GM12891 (cell line): ENCODE results near the gene PTPRD.
"Not testable (repeated sequence)": the region's sequence is repeated elsewhere in the genome, so short reads cannot be mapped to it uniquely, and the experiment has no call there.

Source experiments
- DNase-seq: peaks from one replicate; pipeline ENCODE4 v3.0.0; 2011; ENCODE audit warnings: low spot score; ENCODE audit not compliant: insufficient read length
- FAIRE-seq: peaks from 2 replicates; lab custom pipeline; 2011; peaks lifted over from hg19 to GRCh38; lab: Jason Lieb, UNC
- PAX5 ChIP-seq: IDR thresholded peaks from 2 replicates; pipeline ENCODE4 v1.6.1; 2011; ENCODE audit warnings: low read length, moderate library complexity, mild to moderate bottlenecking; ENCODE audit not compliant: insufficient read depth, severe bottlenecking
- POLR2A ChIP-seq: IDR thresholded peaks from 2 replicates; pipeline ENCODE4 v1.6.1; 2011; ENCODE audit warnings: low read depth, low read length, control low read depth
- POLR2AphosphoS5 ChIP-seq: IDR thresholded peaks from 2 replicates; pipeline ENCODE4 v1.6.1; 2011; ENCODE audit warnings: low read depth, low read length, control low read depth
- POU2F2 ChIP-seq: IDR thresholded peaks from 2 replicates; pipeline ENCODE4 v1.6.1; 2011; ENCODE audit warnings: low read depth, mild to moderate bottlenecking, control low read depth, low read length, moderate library complexity
- SPI1 ChIP-seq: IDR thresholded peaks from 2 replicates; pipeline ENCODE4 v1.6.1; 2011; ENCODE audit warnings: low read depth, low read length, control low read depth
- TAF1 ChIP-seq: IDR thresholded peaks from 2 replicates; pipeline ENCODE4 v1.6.1; 2011; ENCODE audit warnings: low read depth, low read length, control low read depth

The PTPRD gene

DNA sequence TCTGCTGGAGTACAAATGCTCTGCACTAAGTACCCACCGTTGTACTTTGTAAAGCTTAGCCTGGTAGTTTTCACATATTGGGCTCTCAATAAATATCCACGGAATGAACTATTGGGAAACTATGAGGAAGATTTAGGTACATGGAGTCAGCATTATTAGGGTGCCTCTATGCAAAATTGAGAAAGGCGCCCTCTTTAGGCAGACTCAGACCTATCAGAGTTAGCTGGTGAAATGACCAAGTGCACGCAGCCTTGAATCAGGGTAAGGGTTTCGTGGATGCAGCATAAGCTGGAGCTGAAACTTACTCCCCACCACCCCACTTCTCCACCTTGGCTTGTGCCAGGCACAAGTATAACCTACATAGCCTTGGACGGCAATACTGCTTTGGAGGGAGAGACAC is 1634.5 kb downstream of the PTPRD start:
- FAIRE-seq (no peak), DNase-seq (no peak)
- no peak for TF ChIP-seq POU2F2
- TF ChIP-seq POLR2A = no peak
- no peak for TF ChIP-seq POLR2AphosphoS5

DNA sequence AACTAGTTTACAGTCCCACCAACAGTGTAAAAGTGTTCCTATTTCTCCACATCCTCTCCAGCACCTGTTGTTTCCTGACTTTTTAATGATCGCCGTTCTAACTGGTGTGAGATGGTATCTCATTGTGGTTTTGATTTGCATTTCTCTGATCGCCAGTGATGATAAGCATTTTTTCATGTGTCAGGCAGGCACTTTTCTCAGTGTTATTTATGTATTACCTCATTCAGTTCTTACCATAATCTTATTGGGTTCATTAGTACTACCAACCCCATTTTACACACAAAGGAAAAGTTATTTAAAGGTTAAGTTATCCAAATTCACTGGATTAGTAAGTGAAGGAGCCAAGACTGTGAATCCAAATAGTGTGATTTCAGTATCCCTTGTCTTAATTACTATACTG is 1644.5 kb downstream of the PTPRD start:
- not testable (repeated sequence) for FAIRE-seq, DNase-seq

DNA sequence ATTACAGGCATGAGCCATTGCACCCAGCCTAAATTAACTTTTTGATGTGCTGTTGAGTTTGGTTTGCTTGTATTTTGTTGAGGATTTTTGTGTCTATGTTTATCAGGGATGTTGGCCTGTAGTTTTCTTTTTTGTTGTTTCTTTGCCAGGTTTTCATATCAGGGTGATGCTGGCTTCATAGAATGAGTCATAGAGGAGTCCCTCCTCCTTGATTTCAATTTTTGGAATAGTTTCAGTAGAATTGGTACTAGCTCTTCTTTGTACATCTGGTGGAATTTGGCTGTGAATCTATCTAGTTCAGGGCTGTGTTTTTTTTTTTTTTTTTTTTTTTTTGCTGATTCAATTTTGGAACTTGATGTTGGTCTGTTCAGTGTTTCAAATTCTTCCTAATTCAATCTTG is 1648.9 kb downstream of the PTPRD start:
- DNase-seq (no peak), FAIRE-seq (no peak)
- no peak for TF ChIP-seq PAX5
- TF ChIP-seq POLR2A = no peak
- TF ChIP-seq SPI1 = no peak
- TF ChIP-seq TAF1 = no peak
- no peak for TF ChIP-seq POU2F2
- TF ChIP-seq POLR2AphosphoS5 = no peak

DNA sequence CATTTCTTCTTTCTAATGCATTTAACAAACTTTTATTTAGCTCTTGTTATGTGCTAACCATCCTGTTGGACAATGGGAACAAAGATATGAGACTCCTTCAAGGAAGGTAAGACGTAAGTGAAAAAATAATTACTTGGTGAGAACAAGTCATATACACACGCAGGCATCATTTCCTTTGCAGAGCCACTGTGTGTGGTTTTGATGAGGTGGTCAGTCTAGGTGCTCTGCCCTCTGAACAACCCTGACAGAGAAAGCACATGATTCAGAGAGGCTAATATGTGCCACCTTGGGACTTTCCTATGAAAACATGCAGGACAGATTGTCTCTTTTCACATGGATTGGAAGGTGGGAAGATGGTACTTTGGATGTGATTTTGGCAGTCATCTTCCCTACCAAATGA is 1650.7 kb downstream of the PTPRD start:
- FAIRE-seq = no peak
- DNase-seq = no peak
- TF ChIP-seq POLR2A (no peak), POLR2AphosphoS5 (no peak), SPI1 (no peak), PAX5 (no peak), TAF1 (no peak), POU2F2 (no peak)

DNA sequence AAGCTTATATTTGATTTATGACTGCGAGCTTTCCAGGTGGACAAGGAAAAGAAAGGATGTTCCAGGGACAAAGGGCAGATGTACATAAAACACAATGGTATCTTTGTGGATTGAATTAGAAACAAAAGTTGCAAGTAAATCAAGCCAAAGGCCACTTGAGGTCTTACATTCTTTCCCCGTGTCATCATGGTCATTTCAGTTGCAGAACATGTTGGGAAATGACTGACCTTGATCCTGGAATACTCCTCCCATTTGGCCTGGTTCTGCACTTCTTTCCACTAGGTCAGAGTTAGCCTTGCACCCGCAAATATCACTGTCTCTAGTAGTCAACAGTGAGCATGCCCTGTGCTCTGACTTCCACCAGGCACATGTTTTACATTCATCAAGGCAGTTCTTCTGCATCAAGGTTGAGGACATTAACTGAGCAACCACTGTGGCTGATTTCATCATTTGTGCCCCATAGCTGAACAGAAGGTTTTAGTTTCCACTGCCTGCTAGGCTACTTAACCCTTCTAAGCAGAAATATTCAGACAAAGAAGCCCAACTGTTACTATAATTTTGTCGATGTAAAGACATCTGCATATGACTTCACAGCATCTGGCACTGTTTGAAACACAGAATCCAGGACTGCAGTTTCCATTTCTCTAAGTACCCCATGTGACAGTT is 1651.5 kb downstream of the PTPRD start:
- no peak for FAIRE-seq
- no peak for TF ChIP-seq POLR2AphosphoS5
- no peak for TF ChIP-seq POLR2A
- TF ChIP-seq POU2F2 = no peak
- no peak for TF ChIP-seq TAF1
- TF ChIP-seq PAX5 = no peak
- TF ChIP-seq SPI1 = no peak
- DNase-seq = no peak

DNA sequence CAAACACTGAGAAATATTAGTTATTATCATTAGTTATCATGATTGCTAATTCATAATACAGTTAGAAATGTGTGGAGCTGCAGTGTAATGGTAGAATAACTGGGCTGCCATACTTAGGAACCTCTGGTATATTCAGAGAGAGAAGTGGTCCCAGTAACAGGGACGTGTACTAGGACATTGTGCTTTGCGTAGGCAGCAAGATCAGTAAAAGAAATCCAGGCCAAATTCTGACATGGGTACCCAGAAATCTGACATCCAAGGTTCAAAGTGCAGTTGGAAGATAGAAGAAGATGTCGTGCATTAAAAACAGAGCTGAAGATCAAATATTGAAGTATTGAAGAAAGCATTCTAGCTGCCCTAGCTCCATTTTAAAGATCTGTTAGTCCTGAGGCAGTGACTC is 1652.5 kb downstream of the PTPRD start:
- FAIRE-seq (no peak), DNase-seq (no peak)
- TF ChIP-seq SPI1 (no peak), PAX5 (no peak), POLR2A (no peak), TAF1 (no peak), POLR2AphosphoS5 (no peak), POU2F2 (no peak)

DNA sequence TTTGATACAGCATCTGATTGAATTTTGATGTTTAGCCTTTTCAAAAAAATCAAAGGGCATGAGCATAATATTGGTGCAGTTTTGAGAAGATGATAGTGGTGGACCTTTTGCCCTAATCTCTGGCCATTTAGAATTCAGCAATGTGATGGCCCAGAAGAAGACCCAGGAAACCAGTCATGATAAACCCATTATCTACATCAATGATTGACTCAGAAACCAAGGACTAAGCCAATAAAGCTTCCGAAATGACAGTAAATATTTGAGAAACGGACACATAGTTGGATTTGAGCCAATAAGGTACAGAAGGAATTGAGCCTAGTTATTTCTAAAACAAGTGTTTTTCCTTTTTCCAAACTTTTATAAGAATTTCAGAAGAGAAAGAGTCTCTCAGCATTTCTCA is 1654.4 kb downstream of the PTPRD start:
- TF ChIP-seq POLR2A (no peak), PAX5 (no peak), SPI1 (no peak), TAF1 (no peak), POU2F2 (no peak), POLR2AphosphoS5 (no peak)
- FAIRE-seq (no peak), DNase-seq (no peak)

DNA sequence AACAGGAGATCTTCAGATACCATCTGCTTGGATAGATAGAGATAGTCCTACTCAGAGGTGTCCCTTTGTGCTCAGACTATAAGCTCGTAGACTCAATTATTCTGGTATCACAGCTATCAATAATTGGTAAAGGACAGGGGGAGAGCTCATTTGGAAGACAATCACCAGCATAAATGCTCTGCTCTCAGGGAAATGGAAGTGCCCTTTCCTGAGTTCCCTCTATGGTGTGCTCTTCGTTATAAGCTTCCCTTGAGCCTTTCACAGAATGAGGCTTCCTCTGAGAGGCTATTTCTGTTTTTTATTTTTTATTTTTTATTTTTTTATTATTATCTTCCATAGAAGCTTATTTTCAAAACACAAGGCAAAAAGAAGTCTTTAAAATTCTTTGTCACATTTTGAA is 1657.5 kb downstream of the PTPRD start:
- FAIRE-seq (no peak), DNase-seq (no peak)

DNA sequence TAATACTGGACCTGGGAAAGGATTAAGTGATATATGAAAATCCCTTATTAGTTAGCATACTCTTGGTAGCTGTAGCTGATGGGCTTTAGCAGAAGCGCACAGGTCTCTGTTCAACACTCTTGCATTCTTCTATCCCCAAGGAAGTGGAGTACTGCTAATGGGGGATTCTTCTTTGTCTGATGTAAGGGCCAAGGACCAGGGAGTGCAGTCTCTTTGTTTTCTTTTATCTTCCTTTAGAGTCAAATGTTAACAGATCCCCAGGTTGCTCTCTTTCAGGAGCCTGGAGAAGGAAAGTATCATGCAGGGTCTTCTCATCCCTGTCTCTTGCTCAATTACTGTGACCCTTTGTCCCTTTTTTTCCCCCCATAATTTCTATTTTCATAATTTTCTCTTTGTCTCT is 1666.3 kb downstream of the PTPRD start:
- DNase-seq (no peak), FAIRE-seq (no peak)
- TF ChIP-seq POU2F2 (no peak), POLR2AphosphoS5 (no peak), SPI1 (no peak), PAX5 (no peak), TAF1 (no peak), POLR2A (no peak)

More for the DNA sequence above, 1657.5 kb downstream of the PTPRD start:
- TF ChIP-seq POLR2AphosphoS5 = no peak
- no peak for TF ChIP-seq PAX5
- TF ChIP-seq POU2F2 = no peak
- no peak for TF ChIP-seq TAF1
- no peak for TF ChIP-seq POLR2A
- TF ChIP-seq SPI1 = no peak

DNA sequence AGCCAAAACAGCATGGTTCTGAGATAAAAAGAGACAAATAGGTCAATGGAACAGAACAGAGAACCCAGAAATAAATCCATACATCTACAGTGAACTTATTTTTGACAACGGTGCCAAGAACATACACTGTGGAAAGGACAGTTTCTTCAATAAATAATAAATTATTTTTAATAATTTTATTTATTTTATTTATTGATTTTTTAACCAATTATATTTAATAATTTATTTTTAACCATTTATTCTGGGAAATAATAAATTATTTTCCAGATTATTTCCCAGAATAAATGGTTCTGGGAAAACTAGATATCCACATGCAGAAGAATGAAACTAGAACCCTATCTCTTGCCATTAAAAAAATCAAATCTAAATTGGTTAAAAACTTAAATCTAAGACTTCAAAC is 1669.4 kb downstream of the PTPRD start:
- DNase-seq (no peak), FAIRE-seq (no peak)
- TF ChIP-seq POU2F2 = no peak
- no peak for TF ChIP-seq POLR2A
- TF ChIP-seq POLR2AphosphoS5 = no peak
- TF ChIP-seq TAF1 = no peak
- TF ChIP-seq PAX5 = no peak
- no peak for TF ChIP-seq SPI1

DNA sequence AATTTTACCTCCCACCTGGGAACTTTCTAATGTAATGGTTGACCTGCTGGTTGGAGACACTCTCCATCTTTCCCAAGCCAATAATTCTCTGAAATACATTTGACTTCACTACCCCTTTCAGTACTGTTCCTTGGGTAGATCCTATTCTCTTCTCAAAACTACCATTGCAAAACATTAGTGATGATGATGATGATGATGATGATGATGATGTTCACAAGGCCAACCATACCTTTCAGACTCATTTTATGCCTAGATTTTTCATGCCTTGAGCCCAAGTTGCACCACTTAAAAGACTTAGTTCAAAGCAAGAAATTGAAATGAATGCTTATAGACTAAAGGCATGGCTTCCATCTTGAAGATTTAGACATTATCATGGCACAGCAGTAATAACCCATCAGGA is 1672.2 kb downstream of the PTPRD start:
- FAIRE-seq (no peak), DNase-seq (no peak)
- TF ChIP-seq POLR2A = no peak
- TF ChIP-seq PAX5 = no peak
- TF ChIP-seq POLR2AphosphoS5 = no peak
- no peak for TF ChIP-seq POU2F2
- no peak for TF ChIP-seq TAF1
- no peak for TF ChIP-seq SPI1
